ENCODE data around the gene ROR2.
A peak's percentile ranks its signal among the peaks of the same experiment; 100 is the strongest.

The ROR2 gene

DNA sequence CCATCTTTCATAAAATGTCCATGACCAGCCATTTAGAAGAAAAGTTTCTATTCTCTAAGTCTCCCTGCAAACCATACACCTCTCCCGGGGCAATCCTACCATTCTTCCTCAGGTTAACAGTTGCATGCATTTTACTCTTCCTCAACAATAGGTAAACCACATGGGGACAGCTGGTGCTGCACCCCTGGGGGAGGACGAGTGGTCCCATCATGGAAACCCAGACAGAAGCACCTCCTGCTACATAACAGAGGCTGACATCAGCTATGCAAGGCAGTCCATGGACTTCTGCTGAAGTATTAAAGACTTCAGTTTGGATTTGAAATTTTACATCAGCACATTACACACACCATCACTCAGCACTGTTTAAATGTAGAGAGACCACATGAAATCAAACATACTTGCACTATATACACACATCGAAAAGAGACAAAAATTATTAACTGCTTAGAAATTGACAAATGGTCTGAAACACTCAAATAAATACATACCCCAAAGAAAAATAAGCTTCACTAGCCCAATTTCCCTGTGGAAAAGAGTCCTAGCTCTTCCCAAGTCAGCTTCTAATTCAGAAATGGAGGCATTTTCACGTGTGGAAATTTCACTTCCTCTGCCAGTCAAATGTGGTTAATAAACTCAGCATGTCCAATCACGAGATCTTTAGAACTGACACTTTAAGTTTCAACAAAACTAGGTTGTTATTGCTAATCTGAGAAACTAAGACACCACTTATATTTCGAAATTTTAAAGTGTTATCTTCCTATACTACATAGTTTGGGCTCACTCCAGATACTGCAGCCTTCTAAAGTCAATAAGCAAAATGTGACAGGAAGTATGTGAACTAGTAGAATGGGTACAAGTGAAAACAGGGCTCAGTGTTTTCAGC, 173.4 kb downstream of the ROR2 start:
- Histone ChIP-seq H3K9me3 (ENCODE audit: insufficient read depth, low read length, severe bottlenecking) (no peaks in the 10 kb centered on the region), H3K4me1 (ENCODE audit: insufficient read depth, low read length) (no peaks in the 10 kb centered on the region), H3K9ac (ENCODE audit: low read depth, low read length) (no peak overlapping the region), H2AFZ (ENCODE audit: low read depth, low read length) (no peak overlapping the region), H4K20me1 (ENCODE audit: insufficient read depth, low read length) (no peaks in the 10 kb centered on the region), H3K36me3 (ENCODE audit: insufficient read depth, low read length) (no peaks in the 10 kb centered on the region), H3K79me2 (ENCODE audit: insufficient read depth, low read length) (no peaks in the 10 kb centered on the region), H3K27ac (ENCODE audit: low read length) (no peak overlapping the region), H3K27me3 (ENCODE audit: insufficient read depth, low read length, poor library complexity) (peaks cover 14% of the 10 kb centered on the region), H3K4me2 (ENCODE audit: insufficient read depth, low read length) (no peak overlapping the region), H3K4me3 (ENCODE audit: low read depth in 1 of 2, low read length in 2 of 2) (no peak overlapping the region)
- no peak for TF ChIP-seq EZH2 (IDR thresholded peaks at IDR 0.05; ENCODE audit: borderline replicate concordance, low read depth, low read length, severe bottlenecking)
- TF ChIP-seq, protein P1, sequence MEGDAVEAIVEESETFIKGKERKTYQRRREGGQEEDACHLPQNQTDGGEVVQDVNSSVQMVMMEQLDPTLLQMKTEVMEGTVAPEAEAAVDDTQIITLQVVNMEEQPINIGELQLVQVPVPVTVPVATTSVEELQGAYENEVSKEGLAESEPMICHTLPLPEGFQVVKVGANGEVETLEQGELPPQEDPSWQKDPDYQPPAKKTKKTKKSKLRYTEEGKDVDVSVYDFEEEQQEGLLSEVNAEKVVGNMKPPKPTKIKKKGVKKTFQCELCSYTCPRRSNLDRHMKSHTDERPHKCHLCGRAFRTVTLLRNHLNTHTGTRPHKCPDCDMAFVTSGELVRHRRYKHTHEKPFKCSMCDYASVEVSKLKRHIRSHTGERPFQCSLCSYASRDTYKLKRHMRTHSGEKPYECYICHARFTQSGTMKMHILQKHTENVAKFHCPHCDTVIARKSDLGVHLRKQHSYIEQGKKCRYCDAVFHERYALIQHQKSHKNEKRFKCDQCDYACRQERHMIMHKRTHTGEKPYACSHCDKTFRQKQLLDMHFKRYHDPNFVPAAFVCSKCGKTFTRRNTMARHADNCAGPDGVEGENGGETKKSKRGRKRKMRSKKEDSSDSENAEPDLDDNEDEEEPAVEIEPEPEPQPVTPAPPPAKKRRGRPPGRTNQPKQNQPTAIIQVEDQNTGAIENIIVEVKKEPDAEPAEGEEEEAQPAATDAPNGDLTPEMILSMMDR (IDR thresholded peaks at IDR 0.05; ENCODE audit: borderline replicate concordance, extremely low read depth, low read length, poor library complexity, severe bottlenecking), result no peak
- ATAC-seq (ENCODE audit: insufficient read depth, low read depth), result no peak
- DNase-seq, result no peak

DNA sequence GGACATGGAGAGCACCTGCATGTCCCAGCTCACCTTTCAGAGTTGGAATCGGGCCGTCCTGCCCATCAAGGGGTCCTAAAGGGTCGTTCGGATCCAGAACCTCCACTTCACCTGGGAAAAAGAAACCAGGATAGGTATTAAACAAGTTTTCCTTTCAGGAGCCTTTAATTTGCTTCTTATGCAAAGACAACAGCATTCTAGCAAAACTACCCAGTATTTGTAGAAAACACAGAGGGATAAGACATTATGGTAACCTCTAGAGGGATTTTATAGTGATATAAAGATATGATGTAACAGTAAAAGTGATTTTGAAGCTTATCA, 174.4 kb downstream of the ROR2 start:
- Histone ChIP-seq H2AFZ (ENCODE audit: low read depth, low read length) (no peak overlapping the region), H3K27ac (ENCODE audit: low read length) (no peak overlapping the region), H3K36me3 (ENCODE audit: insufficient read depth, low read length) (no peaks in the 10 kb centered on the region), H3K4me1 (ENCODE audit: insufficient read depth, low read length) (no peaks in the 10 kb centered on the region), H3K9ac (ENCODE audit: low read depth, low read length) (no peak overlapping the region), H3K79me2 (ENCODE audit: insufficient read depth, low read length) (no peaks in the 10 kb centered on the region), H3K9me3 (ENCODE audit: insufficient read depth, low read length, severe bottlenecking) (no peaks in the 10 kb centered on the region), H3K4me2 (ENCODE audit: insufficient read depth, low read length) (no peak overlapping the region), H3K27me3 (ENCODE audit: insufficient read depth, low read length, poor library complexity) (peaks cover 14% of the 10 kb centered on the region), H4K20me1 (ENCODE audit: insufficient read depth, low read length) (no peaks in the 10 kb centered on the region), H3K4me3 (ENCODE audit: low read depth in 1 of 2, low read length in 2 of 2) (no peak overlapping the region)
- no peak for TF ChIP-seq EZH2 (IDR thresholded peaks at IDR 0.05; ENCODE audit: borderline replicate concordance, low read depth, low read length, severe bottlenecking)
- no peak for ATAC-seq (ENCODE audit: insufficient read depth, low read depth)
- DNase-seq, result no peak

DNA sequence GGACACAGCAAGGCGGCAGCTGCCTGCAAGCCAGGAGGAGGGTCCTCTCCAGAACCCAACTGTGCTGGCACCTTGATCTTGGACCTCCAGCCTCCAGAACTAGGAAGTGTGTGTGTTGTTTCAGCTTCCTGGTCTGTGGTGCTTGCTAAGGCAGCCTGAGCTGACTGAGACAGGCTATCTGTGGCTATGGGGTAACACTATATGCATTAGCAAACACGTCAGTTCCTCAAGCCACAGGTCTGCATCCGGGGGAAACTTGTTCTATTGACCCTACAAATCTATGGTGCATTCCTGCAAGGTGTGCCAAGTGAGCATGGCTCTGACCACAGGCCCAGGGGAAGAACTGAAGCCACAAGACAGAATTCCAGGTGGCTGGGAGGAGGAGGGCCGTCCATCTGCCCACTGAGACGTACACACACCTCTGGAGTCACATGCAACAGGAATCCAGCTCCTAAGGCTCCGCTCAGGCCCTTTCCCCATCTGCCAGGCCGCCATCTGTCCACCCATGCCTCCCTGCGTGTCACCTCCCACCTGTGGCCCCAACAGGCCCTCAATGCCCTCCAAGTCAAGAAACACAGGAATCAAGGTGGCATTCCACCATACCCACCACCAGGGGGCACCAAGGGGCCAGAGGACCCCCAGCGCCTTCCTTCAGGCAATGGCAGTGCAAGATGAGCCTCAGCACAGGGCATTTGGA, 174.9 kb downstream of the ROR2 start:
- Histone ChIP-seq H2AFZ (ENCODE audit: low read depth, low read length) (no peak overlapping the region), H3K27me3 (ENCODE audit: insufficient read depth, low read length, poor library complexity) (peaks cover 14% of the 10 kb centered on the region), H3K27ac (ENCODE audit: low read length) (no peak overlapping the region), H3K4me1 (ENCODE audit: insufficient read depth, low read length) (no peaks in the 10 kb centered on the region), H3K4me2 (ENCODE audit: insufficient read depth, low read length) (no peak overlapping the region), H4K20me1 (ENCODE audit: insufficient read depth, low read length) (no peaks in the 10 kb centered on the region), H3K79me2 (ENCODE audit: insufficient read depth, low read length) (no peaks in the 10 kb centered on the region), H3K9ac (ENCODE audit: low read depth, low read length) (no peak overlapping the region), H3K9me3 (ENCODE audit: insufficient read depth, low read length, severe bottlenecking) (no peaks in the 10 kb centered on the region), H3K36me3 (ENCODE audit: insufficient read depth, low read length) (no peaks in the 10 kb centered on the region), H3K4me3 (ENCODE audit: low read depth in 1 of 2, low read length in 2 of 2) (no peak overlapping the region)
- ATAC-seq (ENCODE audit: insufficient read depth, low read depth), result peak; percentile 81
- TF ChIP-seq, protein P1 (IDR thresholded peaks at IDR 0.05; ENCODE audit: borderline replicate concordance, extremely low read depth, low read length, poor library complexity, severe bottlenecking), result peak; percentile 86
- TF ChIP-seq EZH2 (IDR thresholded peaks at IDR 0.05; ENCODE audit: borderline replicate concordance, low read depth, low read length, severe bottlenecking), result no peak
- DNase-seq, result peak; percentile 62

DNA sequence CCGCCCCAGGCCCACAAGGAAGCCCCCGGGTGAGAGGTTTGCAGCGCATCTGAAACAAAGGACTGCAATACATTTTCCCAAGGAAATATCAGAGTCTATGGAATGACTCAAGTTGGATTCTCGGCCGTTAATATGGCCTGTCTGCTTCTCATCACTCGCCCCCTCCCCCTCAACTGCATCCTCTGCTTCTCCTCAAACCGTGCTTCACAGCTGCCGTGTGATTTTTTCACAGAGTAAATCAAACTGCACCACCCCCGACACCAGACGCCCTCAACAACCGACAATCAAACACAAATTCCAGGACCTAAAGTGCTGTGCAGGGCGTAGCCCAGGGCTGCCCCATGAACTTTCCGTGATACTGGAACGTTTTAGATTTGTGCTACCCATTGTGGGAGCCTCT, 176.9 kb downstream of the ROR2 start:
- peaks cover 12% of the 10 kb centered on the region for H3K27me3 ChIP-seq (ENCODE audit: insufficient read depth, low read length, poor library complexity)
- no peaks in the 10 kb centered on the region for H3K36me3 ChIP-seq (ENCODE audit: insufficient read depth, low read length)
- no peak overlapping the region for H3K4me3 ChIP-seq (ENCODE audit: low read depth in 1 of 2, low read length in 2 of 2)
- TF ChIP-seq EZH2 (IDR thresholded peaks at IDR 0.05; ENCODE audit: borderline replicate concordance, low read depth, low read length, severe bottlenecking), result no peak
- TF ChIP-seq, protein P1 (IDR thresholded peaks at IDR 0.05; ENCODE audit: borderline replicate concordance, extremely low read depth, low read length, poor library complexity, severe bottlenecking), result no peak
- no peaks in the 10 kb centered on the region for H4K20me1 ChIP-seq (ENCODE audit: insufficient read depth, low read length)
- no peak overlapping the region for H3K4me2 ChIP-seq (ENCODE audit: insufficient read depth, low read length)
- H3K27ac ChIP-seq (ENCODE audit: low read length), result no peak overlapping the region
- H3K9me3 ChIP-seq (ENCODE audit: insufficient read depth, low read length, severe bottlenecking), result no peaks in the 10 kb centered on the region
- no peaks in the 10 kb centered on the region for H3K4me1 ChIP-seq (ENCODE audit: insufficient read depth, low read length)
- no peak for ATAC-seq (ENCODE audit: insufficient read depth, low read depth)
- H3K79me2 ChIP-seq (ENCODE audit: insufficient read depth, low read length), result no peaks in the 10 kb centered on the region
- H3K9ac ChIP-seq (ENCODE audit: low read depth, low read length), result no peak overlapping the region
- no peak for DNase-seq
- H2AFZ ChIP-seq (ENCODE audit: low read depth, low read length), result no peak overlapping the region
